HepG2 (cell line): ENCODE measurements around the gene RPRD2. TPM values are rescaled to one million over a fixed set of nuclear protein-coding genes. Genes with fewer than 3 reads are reported as not detected.

Source experiments
- ARNT ChIP-seq: fragments of 450-650 bp; IDR thresholded peaks from 2 replicates; pipeline ENCODE4 v1.6.1; 2017
- GABPB1 ChIP-seq: IDR thresholded peaks from 2 replicates; pipeline ENCODE4 v1.6.1; 2016; ENCODE audit warnings: mild to moderate bottlenecking, missing genetic modification reagents, moderate library complexity, missing compliant biosample characterization
- HDAC1 ChIP-seq: sonication (generic); formaldehyde crosslinking; IDR thresholded peaks from 2 replicates; pipeline ENCODE4 v1.5.1; 2020; ENCODE audit warnings: mild to moderate bottlenecking, missing genetic modification reagents
- HOXA3 ChIP-seq: sonication (generic); formaldehyde crosslinking; IDR thresholded peaks from 2 replicates; pipeline ENCODE4 v1.5.0; 2020; ENCODE audit warnings: missing genetic modification reagents
- IKZF1 ChIP-seq: fragments of 450-650 bp; IDR thresholded peaks from 2 replicates; pipeline ENCODE4 v1.7.1; 2016
- MEIS1 ChIP-seq: sonication (generic); formaldehyde crosslinking; IDR thresholded peaks from 2 replicates; pipeline ENCODE4 v1.9.0; 2021; ENCODE audit warnings: mild to moderate bottlenecking, missing genetic modification reagents, moderate library complexity, borderline replicate concordance
- NCOA2 ChIP-seq: sonication (generic); formaldehyde crosslinking; IDR thresholded peaks from 2 replicates; pipeline ENCODE4 v1.8.0; 2022; ENCODE audit warnings: inconsistent platforms
- NFIB ChIP-seq: sonication (generic); formaldehyde crosslinking; IDR thresholded peaks from 2 replicates; pipeline ENCODE4 v1.9.0; 2021; ENCODE audit warnings: missing genetic modification reagents, mild to moderate bottlenecking, borderline replicate concordance
- NR2F2 ChIP-seq: IDR thresholded peaks from 2 replicates; pipeline ENCODE4 v1.6.1; 2012; ENCODE audit warnings: low read depth, inconsistent platforms, borderline replicate concordance
- RORA ChIP-seq: sonication (generic); formaldehyde crosslinking; IDR thresholded peaks from 2 replicates; pipeline ENCODE4 v1.5.0; 2020; ENCODE audit warnings: mild to moderate bottlenecking, missing genetic modification reagents, moderate library complexity
- SIX4 ChIP-seq: sonication (generic); formaldehyde crosslinking; IDR thresholded peaks from 2 replicates; pipeline ENCODE4 v1.4.0; 2020; ENCODE audit warnings: missing genetic modification reagents
- ZNF3 ChIP-seq: IDR thresholded peaks from 2 replicates; pipeline ENCODE4 v1.7.0; 2017; ENCODE audit warnings: inconsistent platforms
- ZNF383 ChIP-seq: sonication (generic); formaldehyde crosslinking; IDR thresholded peaks from 2 replicates; pipeline ENCODE4 v1.4.0; 2020; ENCODE audit warnings: missing genetic modification reagents, mild to moderate bottlenecking, borderline replicate concordance
- ZNF546 ChIP-seq: sonication (generic); formaldehyde crosslinking; conservative IDR thresholded peaks from 2 replicates; pipeline ENCODE4 v1.8.1; 2023; ENCODE audit warnings: mild to moderate bottlenecking, missing genetic modification reagents
- ZNF773 ChIP-seq: sonication (generic); formaldehyde crosslinking; IDR thresholded peaks from 2 replicates; pipeline ENCODE4 v1.4.0; 2020; ENCODE audit warnings: missing genetic modification reagents, borderline replicate concordance
- ZSCAN30 ChIP-seq: sonication (generic); formaldehyde crosslinking; IDR thresholded peaks from 2 replicates; pipeline ENCODE4 v1.5.0; 2020; ENCODE audit warnings: mild to moderate bottlenecking, missing genetic modification reagents
- polyA plus RNA-seq, 8 experiments: library from polyadenylated mRNA; depleted of rRNA in 3 of 8; stranded (reverse) in 7 of 8; unstranded in 1 of 8; fragments of >200 nt; fragmentation: Illumina TruSeq in 4 of 8; extraction: Trizol in 4 of 8; gene quantifications; 2 replicates each; pipeline versions ENCODE4 v1.2.1 to v1.2.3, GENCODE V29; 2011 to 2016; ENCODE audit warnings: low read depth in 4 of 8, missing spikeins in 1 of 8, mixed read lengths in 1 of 8; ENCODE audit not compliant: insufficient read depth in 1 of 8
- total RNA-seq, 5 experiments: library from RNA; depleted of rRNA; stranded (reverse); fragments of >200 nt; fragmentation: Illumina TruSeq; extraction: Trizol; gene quantifications; 2 replicates each; pipeline ENCODE4 v1.2.3, GENCODE V29; 2016; ENCODE audit warnings: low read depth in 1 of 5
- TF ChIP-seq, protein P1 (sequence below): sonication (generic); formaldehyde crosslinking; IDR thresholded peaks from 2 replicates; pipeline ENCODE4 v1.5.0; 2020; ENCODE audit warnings: missing genetic modification reagents, mild to moderate bottlenecking, borderline replicate concordance
- TF ChIP-seq, protein P2 (sequence below): sonication (generic); formaldehyde crosslinking; conservative IDR thresholded peaks from 2 replicates; pipeline ENCODE4 v1.4.0; 2020; ENCODE audit warnings: mild to moderate bottlenecking, missing genetic modification reagents, moderate library complexity
- TF ChIP-seq, protein P3 (sequence below): IDR thresholded peaks from 2 replicates; pipeline ENCODE4 v1.6.1; 2016
- TF ChIP-seq, protein P4 (sequence below): sonication (generic); formaldehyde crosslinking; IDR thresholded peaks from 2 replicates; pipeline ENCODE4 v1.8.1; 2022; ENCODE audit warnings: low read depth, mild to moderate bottlenecking, missing genetic modification reagents

RPRD2 gene
- total and polyA plus RNA-seq, 2 of the 13 experiments (the other 11 are each of a cell fraction or from before 2014, with no cell fraction given), result 8.0 to 8.9 TPM

DNA sequence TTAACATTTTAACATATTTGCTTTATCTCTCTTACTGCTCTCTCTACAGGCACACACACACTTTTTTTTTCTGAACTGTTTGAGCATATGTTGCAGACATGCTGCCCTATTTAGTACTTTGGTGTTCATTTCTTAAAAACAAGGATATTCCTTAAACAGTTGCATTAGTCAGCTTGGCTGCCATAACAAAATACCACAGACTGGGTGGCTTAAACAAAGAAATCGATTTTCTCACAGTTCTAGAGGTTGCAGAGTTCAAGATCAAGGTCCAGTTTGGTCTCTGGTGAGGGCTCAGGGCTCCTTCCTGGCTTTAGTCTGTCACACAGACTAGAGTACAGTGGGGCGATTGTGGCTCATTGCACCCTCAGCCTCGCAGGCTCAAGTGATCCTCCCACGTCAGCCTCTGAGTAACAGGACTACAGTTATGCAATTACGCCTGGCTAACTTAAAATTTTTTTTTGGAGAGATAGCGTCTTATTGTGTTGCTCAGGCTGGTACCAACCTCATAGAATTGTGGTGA is 46.7 kb downstream of the RPRD2 start (continued):
- TF ChIP-seq NFIB (no peak), NCOA2 (CRISPR knock-in tag) (peak; percentile 89), MEIS1 (CRISPR knock-in tag) (0 out of 2 replicates have a peak, but pooled peaks have one; percentile 24), ZNF773 (CRISPR knock-in tag) (no peak), ARNT (no peak), IKZF1 (no peak), HDAC1 (CRISPR knock-in tag) (peak; percentile 86), ZNF546 (CRISPR knock-in tag) (no peak), ZNF3 (CRISPR knock-in tag) (peak; percentile 72; the same call in 1 of the 2 replicates), ZNF383 (CRISPR knock-in tag) (no peak), HOXA3 (CRISPR knock-in tag) (peak; percentile 90), GABPB1 (CRISPR knock-in tag) (no peak), ZSCAN30 (no peak), NR2F2 (peak; percentile 90), RORA (CRISPR knock-in tag) (no peak), SIX4 (no peak)
- TF ChIP-seq, protein P1, sequence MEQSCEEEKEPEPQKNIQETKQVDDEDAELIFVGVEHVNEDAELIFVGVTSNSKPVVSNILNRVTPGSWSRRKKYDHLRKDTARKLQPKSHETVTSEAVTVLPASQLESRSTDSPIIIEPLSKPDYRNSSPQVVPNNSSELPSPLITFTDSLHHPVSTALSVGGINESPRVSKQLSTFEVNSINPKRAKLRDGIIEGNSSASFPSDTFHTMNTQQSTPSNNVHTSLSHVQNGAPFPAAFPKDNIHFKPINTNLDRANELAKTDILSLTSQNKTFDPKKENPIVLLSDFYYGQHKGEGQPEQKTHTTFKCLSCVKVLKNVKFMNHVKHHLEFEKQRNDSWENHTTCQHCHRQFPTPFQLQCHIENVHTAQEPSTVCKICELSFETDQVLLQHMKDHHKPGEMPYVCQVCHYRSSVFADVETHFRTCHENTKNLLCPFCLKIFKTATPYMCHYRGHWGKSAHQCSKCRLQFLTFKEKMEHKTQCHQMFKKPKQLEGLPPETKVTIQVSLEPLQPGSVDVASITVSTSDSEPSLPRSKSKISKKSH, result no peak
- TF ChIP-seq, protein P2, sequence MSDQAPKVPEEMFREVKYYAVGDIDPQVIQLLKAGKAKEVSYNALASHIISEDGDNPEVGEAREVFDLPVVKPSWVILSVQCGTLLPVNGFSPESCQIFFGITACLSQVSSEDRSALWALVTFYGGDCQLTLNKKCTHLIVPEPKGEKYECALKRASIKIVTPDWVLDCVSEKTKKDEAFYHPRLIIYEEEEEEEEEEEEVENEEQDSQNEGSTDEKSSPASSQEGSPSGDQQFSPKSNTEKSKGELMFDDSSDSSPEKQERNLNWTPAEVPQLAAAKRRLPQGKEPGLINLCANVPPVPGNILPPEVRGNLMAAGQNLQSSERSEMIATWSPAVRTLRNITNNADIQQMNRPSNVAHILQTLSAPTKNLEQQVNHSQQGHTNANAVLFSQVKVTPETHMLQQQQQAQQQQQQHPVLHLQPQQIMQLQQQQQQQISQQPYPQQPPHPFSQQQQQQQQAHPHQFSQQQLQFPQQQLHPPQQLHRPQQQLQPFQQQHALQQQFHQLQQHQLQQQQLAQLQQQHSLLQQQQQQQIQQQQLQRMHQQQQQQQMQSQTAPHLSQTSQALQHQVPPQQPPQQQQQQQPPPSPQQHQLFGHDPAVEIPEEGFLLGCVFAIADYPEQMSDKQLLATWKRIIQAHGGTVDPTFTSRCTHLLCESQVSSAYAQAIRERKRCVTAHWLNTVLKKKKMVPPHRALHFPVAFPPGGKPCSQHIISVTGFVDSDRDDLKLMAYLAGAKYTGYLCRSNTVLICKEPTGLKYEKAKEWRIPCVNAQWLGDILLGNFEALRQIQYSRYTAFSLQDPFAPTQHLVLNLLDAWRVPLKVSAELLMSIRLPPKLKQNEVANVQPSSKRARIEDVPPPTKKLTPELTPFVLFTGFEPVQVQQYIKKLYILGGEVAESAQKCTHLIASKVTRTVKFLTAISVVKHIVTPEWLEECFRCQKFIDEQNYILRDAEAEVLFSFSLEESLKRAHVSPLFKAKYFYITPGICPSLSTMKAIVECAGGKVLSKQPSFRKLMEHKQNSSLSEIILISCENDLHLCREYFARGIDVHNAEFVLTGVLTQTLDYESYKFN (CRISPR knock-in tag), result peak; percentile 92
- TF ChIP-seq, protein P3, sequence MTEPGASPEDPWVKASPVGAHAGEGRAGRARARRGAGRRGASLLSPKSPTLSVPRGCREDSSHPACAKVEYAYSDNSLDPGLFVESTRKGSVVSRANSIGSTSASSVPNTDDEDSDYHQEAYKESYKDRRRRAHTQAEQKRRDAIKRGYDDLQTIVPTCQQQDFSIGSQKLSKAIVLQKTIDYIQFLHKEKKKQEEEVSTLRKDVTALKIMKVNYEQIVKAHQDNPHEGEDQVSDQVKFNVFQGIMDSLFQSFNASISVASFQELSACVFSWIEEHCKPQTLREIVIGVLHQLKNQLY (CRISPR knock-in tag), result 0 out of 2 replicates have a peak, but pooled peaks have one; percentile 31
- TF ChIP-seq, protein P4, sequence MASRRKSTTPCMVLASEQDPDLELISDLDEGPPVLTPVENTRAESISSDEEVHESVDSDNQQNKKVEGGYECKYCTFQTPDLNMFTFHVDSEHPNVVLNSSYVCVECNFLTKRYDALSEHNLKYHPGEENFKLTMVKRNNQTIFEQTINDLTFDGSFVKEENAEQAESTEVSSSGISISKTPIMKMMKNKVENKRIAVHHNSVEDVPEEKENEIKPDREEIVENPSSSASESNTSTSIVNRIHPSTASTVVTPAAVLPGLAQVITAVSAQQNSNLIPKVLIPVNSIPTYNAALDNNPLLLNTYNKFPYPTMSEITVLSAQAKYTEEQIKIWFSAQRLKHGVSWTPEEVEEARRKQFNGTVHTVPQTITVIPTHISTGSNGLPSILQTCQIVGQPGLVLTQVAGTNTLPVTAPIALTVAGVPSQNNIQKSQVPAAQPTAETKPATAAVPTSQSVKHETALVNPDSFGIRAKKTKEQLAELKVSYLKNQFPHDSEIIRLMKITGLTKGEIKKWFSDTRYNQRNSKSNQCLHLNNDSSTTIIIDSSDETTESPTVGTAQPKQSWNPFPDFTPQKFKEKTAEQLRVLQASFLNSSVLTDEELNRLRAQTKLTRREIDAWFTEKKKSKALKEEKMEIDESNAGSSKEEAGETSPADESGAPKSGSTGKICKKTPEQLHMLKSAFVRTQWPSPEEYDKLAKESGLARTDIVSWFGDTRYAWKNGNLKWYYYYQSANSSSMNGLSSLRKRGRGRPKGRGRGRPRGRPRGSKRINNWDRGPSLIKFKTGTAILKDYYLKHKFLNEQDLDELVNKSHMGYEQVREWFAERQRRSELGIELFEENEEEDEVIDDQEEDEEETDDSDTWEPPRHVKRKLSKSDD (CRISPR knock-in tag), result no peak
